Cardiac muscle cell (in vitro differentiated cells and primary cell): ENCODE results near the gene TAS2R60. TPM values are rescaled to one million over a fixed set of nuclear protein-coding genes. Genes with fewer than 3 reads are reported as not detected.

Experiments
- DNase-seq, 2 donors: peaks; one replicate each; pipeline versions ENCODE4 v3.0.0 to v3.0.0-alpha.2; 2010 to 2017; ENCODE audit warnings: low read depth in 1 of 2, low spot score in 1 of 2
- H3K27ac ChIP-seq: fragments of 200-600 bp; sonication (generic); 2 replicates; pipeline ENCODE4 v1.5.1; 2016
- H3K27me3 ChIP-seq: fragments of 200-600 bp; sonication (generic); 2 replicates; pipeline ENCODE4 v1.6.0; 2016; ENCODE audit warnings: control low read depth
- H3K36me3 ChIP-seq: fragments of 200-600 bp; sonication (generic); 2 replicates; pipeline ENCODE4 v1.5.1; 2016; ENCODE audit warnings: control low read depth
- H3K4me1 ChIP-seq: fragments of 200-600 bp; sonication (generic); 2 replicates; pipeline ENCODE4 v1.8.1; 2017; ENCODE audit warnings: low read depth, mild to moderate bottlenecking, mixed run types
- H3K4me3 ChIP-seq: fragments of 200-600 bp; sonication (generic); 2 replicates; pipeline ENCODE4 v1.5.1; 2016; ENCODE audit warnings: mild to moderate bottlenecking
- H3K9me3 ChIP-seq: fragments of 200-600 bp; sonication (generic); 2 replicates; pipeline ENCODE4 v1.5.1; 2017; ENCODE audit warnings: low read depth, mild to moderate bottlenecking, control low read depth
- polyA plus RNA-seq: library from polyadenylated mRNA; unstranded; fragments of >200 nt; fragmentation: Nextera tagmentation; extraction: Ambion mirVana; gene quantifications from 2 replicates; pipeline ENCODE4 v1.2.1, GENCODE V29; 2016
- total RNA-seq: library from RNA; depleted of rRNA; stranded (reverse); fragments of >200 nt; gene quantifications from 2 replicates; pipeline ENCODE4 v1.2.3, GENCODE V29; 2016
- TF ChIP-seq, protein P1 (sequence below): IDR thresholded peaks from 2 replicates; pipeline ENCODE4 v1.5.1; 2012; ENCODE audit warnings: low read depth, mild to moderate bottlenecking, low read length

Gene TAS2R60
- total and polyA plus RNA-seq, 2 experiments from 2014 or later: not detected

DNA sequence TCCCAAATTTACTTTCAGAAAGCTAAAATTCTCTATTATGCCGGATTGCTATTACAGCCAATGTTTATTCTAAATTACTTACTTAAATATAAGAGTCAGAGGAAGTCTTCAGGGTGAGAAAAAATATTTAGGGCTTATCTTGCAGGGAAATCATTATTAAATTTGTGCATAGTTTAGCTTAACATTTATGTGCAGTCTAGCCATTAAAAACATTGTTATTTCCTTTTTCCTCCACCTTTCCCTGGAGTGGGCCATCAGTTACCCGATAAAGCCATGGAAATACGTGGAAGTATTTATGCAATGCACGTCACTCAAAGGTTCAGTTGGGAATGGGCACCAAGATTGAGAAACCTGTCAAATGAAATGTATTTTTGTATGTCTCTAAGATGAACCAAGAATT lies 9.5 kb upstream of the TAS2R60 start:
- DNase-seq: no peak
- Histone ChIP-seq H3K27ac (no peak overlapping the region), H3K9me3 (no peaks in the 10 kb centered on the region), H3K4me3 (no peak overlapping the region), H3K27me3 (no peaks in the 10 kb centered on the region), H3K4me1 (no peaks in the 10 kb centered on the region), H3K36me3 (no peaks in the 10 kb centered on the region)
- TF ChIP-seq, protein P1, sequence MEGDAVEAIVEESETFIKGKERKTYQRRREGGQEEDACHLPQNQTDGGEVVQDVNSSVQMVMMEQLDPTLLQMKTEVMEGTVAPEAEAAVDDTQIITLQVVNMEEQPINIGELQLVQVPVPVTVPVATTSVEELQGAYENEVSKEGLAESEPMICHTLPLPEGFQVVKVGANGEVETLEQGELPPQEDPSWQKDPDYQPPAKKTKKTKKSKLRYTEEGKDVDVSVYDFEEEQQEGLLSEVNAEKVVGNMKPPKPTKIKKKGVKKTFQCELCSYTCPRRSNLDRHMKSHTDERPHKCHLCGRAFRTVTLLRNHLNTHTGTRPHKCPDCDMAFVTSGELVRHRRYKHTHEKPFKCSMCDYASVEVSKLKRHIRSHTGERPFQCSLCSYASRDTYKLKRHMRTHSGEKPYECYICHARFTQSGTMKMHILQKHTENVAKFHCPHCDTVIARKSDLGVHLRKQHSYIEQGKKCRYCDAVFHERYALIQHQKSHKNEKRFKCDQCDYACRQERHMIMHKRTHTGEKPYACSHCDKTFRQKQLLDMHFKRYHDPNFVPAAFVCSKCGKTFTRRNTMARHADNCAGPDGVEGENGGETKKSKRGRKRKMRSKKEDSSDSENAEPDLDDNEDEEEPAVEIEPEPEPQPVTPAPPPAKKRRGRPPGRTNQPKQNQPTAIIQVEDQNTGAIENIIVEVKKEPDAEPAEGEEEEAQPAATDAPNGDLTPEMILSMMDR: no peak

DNA sequence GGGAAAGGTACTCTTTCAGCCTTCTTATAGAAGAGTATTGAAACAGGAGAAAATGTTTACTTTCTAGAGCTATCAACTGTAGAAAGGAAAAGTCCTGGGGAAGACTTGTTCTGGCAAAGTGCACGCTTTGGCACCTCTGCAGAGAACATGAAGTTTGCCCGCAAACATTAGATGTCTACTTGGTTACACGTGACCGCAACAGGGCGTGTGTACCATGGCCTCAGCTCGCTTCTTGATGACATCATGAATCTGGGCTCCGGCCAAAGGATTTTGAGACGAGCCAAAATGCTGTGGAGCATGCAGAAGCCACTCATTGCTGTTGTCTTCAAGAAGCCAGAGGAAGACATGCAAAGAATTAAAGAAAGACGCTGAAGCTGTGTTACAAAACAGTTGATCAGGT lies 8.6 kb upstream of the TAS2R60 start:
- DNase-seq: peak in 1 of 2 donors; percentile 70
- H3K4me1 ChIP-seq: no peaks in the 10 kb centered on the region
- no peaks in the 10 kb centered on the region for H3K9me3 ChIP-seq
- H3K27ac ChIP-seq: no peak overlapping the region
- no peak overlapping the region for H3K4me3 ChIP-seq
- TF ChIP-seq, protein P1: no peak
- no peaks in the 10 kb centered on the region for H3K36me3 ChIP-seq
- no peaks in the 10 kb centered on the region for H3K27me3 ChIP-seq

DNA sequence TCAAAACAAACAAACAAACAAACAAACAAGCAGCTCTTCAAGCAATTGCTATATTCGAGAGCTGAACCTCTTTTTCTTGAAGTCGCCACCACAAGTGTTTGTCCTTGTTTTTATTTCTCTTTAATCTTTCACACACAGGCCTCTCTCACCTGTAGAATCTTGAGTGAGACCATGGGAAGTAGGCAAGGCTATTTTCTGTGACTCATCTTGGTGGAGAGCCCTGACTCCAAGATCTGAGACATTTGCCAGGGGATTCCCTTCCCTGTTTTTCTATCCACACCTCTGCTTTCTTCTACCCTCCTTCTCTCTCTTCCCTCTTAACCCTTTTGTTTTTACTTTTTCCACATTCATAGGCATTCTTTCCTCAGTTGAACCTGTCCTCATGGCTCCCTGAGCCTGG lies 8.0 kb upstream of the TAS2R60 start:
- Histone ChIP-seq H3K4me3 (no peak overlapping the region), H3K27ac (no peak overlapping the region), H3K4me1 (no peaks in the 10 kb centered on the region), H3K9me3 (no peaks in the 10 kb centered on the region), H3K36me3 (no peaks in the 10 kb centered on the region), H3K27me3 (no peaks in the 10 kb centered on the region)
- TF ChIP-seq, protein P1: no peak
- DNase-seq: no peak

DNA sequence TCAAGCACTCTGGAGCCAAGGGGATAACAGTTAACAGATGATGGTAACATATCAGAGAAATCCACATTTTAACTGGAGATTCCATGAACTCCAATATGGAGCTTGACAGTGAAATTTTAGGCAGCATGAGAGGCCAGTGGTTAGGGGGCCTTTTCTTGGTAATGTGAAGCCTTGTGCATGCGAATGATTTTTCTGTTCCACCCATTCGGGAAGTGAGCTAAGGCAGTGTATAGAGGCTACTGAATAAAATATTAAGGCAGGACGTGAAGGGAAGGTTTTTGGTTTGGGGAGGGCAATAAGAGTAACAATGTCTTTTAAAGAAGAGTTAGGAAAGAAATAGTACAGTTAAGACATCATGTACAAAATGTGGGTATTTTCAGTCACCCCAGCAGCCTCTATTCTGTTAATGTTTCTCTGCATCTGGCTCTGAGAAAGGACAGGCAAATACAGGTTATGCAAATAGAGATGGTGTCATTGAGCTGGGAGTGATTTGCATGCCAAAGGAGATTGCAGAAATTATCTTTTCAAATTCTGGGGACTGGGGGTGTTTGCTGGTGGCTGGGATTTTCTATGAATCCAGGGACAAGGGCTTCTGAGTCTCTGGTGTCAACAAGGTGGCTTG lies 6.8 kb upstream of the TAS2R60 start:
- no peak for DNase-seq
- TF ChIP-seq, protein P1: no peak
- Histone ChIP-seq H3K36me3 (no peaks in the 10 kb centered on the region), H3K4me1 (no peaks in the 10 kb centered on the region), H3K9me3 (no peaks in the 10 kb centered on the region), H3K27me3 (no peaks in the 10 kb centered on the region), H3K4me3 (no peak overlapping the region), H3K27ac (no peak overlapping the region)

DNA sequence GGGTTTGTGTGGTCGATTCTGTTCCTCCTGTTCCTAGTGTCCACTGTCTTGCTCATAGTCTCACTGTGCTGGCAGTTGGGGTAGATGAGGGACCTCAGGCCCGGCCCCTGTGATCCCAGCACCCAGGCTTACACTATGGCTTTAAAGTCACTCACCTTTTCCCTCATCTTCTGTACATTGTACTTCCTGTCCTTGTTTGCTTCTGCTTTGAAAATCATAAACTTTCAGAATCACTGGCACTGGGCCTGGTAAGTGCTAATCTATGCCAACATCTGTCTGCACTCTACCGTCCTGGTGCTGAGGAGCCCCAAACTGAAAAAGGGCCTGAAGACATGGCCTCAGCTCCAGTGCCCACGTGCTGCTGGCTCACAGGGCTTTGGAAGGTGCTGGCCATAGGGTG lies 5.7 kb upstream of the TAS2R60 start:
- no peaks in the 10 kb centered on the region for H3K27me3 ChIP-seq
- H3K9me3 ChIP-seq: no peaks in the 10 kb centered on the region
- H3K4me1 ChIP-seq: no peaks in the 10 kb centered on the region
- no peak overlapping the region for H3K27ac ChIP-seq
- DNase-seq: no peak
- no peak overlapping the region for H3K4me3 ChIP-seq
- TF ChIP-seq, protein P1: no peak
- no peaks in the 10 kb centered on the region for H3K36me3 ChIP-seq
